Stomach (tissue), 9 donors: ENCODE measurements around the gene LTF. TPM values are rescaled to one million over a fixed set of nuclear protein-coding genes. Genes with fewer than 3 reads are reported as not detected.

Source experiments
- DNase-seq, 2 donors: peaks; one replicate each; pipeline versions ENCODE4 v3.0.0 to v3.0.0-alpha.2; 2013 to 2019
- H3K27ac ChIP-seq, 5 donors: fragments of 200-600 bp in 4 of 5; sonication (generic) in 4 of 5; one replicate each; pipeline ENCODE4 v1.5.1; 2013 to 2019; ENCODE audit warnings: mild to moderate bottlenecking in 1 of 5, moderate library complexity in 1 of 5
- H3K27me3 ChIP-seq, 3 donors: fragments of 200-600 bp; sonication (generic); one replicate each; pipeline ENCODE4 v1.5.1; 2017 to 2019; ENCODE audit warnings: mixed run types in 1 of 3
- H3K36me3 ChIP-seq, 4 donors: fragments of 200-600 bp; sonication (generic); 1 replicate in 3 of 4; 2 replicates in 1 of 4; pipeline ENCODE4 v1.5.1; 2016 to 2019
- H3K4me1 ChIP-seq, 4 donors: fragments of 200-600 bp; sonication (generic); one replicate each; pipeline ENCODE4 v1.5.1; 2016 to 2019
- H3K4me3 ChIP-seq, 4 donors: fragments of 200-600 bp; sonication (generic) in 3 of 4; one replicate each; pipeline ENCODE4 v1.5.1; 2016 to 2019; ENCODE audit warnings: mild to moderate bottlenecking in 1 of 4
- H3K9me3 ChIP-seq, 4 donors: fragments of 200-600 bp; sonication (generic); one replicate each; pipeline ENCODE4 v1.5.1; 2016 to 2019
- EP300 ChIP-seq: sonication (generic); formaldehyde crosslinking; IDR thresholded peaks from one replicate; pipeline ENCODE4 v1.6.1; 2017; ENCODE audit warnings: antibody characterized with exemption
- POLR2A ChIP-seq, 4 donors: fragments of 450-650 bp; IDR thresholded peaks; one replicate each; pipeline ENCODE4 v1.6.1; 2016; ENCODE audit warnings: antibody characterized with exemption in 4 of 4, control low read depth in 2 of 4, mild to moderate bottlenecking in 1 of 4, moderate library complexity in 1 of 4
- POLR2AphosphoS5 ChIP-seq, 3 donors: sonication (generic); formaldehyde crosslinking; IDR thresholded peaks; one replicate each; pipeline ENCODE4 v1.6.1; 2016; ENCODE audit warnings: antibody characterized with exemption in 3 of 3
- WGBS, 5 donors: extraction: QIAGEN DNeasy Blood & Tissue Kit in 3 of 5; methylation state at CpG; one replicate each; pipeline versions ENCODE4 v1.1.5 to v1.1.7; 2013 to 2018; 5-methylcytosine and 5-hydroxymethylcytosine counted together
- intact Hi-C: fragments of 100-400 bp; cut with DNase I; formaldehyde crosslinking; loops from one replicate; pipeline ENCODE4 v1.15.1; 2023; ENCODE audit warnings: low total_unique reads
- polyA plus RNA-seq, 3 donors: library from polyadenylated mRNA; stranded (reverse); fragments of 200-250 nt; gene quantifications; one replicate each; pipeline ENCODE4 v1.2.3, GENCODE V29; 2013
- total RNA-seq, 5 donors: library from RNA; depleted of rRNA; stranded (reverse); fragments of >200 nt; gene quantifications; one replicate each; pipeline versions ENCODE4 v1.1.0 to v1.2.3, GENCODE V29; 2014 to 2016
- TF ChIP-seq, protein P1 (sequence below), 7 experiments: fragments of 450-650 bp in 4 of 7; fragments of 200-600 bp in 3 of 7; sonication (generic) in 3 of 7; IDR thresholded peaks; one replicate each; pipeline ENCODE4 v1.5.1; 2016 to 2019; ENCODE audit warnings: antibody characterized with exemption in 7 of 7, control low read depth in 2 of 7, mild to moderate bottlenecking in 1 of 7
- donor health status: healthy with polysubstance abuse.
- donor health status: Bipolar disorder and iron deficiency.
- donor health status: healthy.

The LTF gene
- total and polyA plus RNA-seq, 8 donors: 0.58 to 1,112 (median 106) TPM

DNA sequence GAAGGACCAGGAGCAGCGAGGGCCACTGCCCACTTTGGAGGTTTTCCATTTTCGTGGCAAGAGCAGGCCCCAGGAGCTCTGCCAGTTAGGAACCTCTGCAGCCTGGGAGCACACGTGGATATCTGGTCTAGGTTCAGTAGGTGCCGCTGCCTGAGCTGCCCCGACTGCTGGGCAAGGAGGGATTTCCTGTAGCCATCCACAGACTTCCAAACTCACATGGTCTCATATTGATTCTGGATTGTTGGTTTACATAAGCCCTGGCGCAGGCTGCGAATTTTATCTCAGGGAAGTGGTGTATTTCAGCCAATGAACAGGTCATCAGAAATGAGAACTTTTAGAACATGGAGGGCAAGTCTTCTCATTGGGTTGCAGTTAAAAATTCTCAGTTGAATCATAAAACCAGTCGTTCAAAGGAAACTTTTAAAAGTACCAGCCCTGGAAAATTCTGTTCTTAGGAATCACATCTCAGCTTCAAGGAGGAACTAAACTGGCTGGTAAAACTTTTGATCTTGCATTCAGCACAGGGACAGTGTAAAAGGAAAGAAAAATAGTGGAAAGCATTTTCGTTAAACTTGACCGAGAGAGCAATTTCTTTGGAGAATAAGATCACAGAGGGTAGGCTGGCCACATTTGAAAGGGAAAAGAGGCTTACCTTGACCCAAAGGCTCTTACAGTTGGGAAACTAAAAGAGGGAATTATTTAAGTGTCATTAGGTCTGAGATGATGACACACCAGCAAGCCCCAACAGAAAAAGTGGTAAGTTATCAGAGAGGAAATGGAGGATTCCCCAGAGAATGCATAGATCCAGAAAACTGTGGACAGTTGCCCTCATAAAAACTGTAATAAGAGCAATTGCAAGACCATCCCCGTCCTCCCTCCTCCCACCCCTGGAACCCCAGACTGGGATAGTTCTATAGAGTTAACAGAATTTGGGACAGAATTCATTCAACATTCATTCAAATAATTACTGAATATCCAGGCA is 26.7 kb upstream of the LTF start:
- Histone ChIP-seq H3K4me3 (no peak overlapping the region), H3K36me3 (no peaks in the 10 kb centered on the region), H3K27ac (peak overlapping the region in 2 of 5 donors; percentile 10 to 16), H3K9me3 (no peaks in the 10 kb centered on the region), H3K27me3 (no peaks in the 10 kb centered on the region), H3K4me1 (peaks cover 13 to 22% (median 17%) of the 10 kb centered on the region in 4 donors)
- peak in 1 of 2 donors; percentile 71 for DNase-seq
- WGBS, 5 donors: 44 to 60% (median 53%) methylated on average over 11 of the region's 11 CpGs
- intact Hi-C loops: loop anchor here (5.0 kb wide), 1 partner anchor 146 kb away; no protein-coding TSS in a partner anchor
- TF ChIP-seq, protein P1, sequence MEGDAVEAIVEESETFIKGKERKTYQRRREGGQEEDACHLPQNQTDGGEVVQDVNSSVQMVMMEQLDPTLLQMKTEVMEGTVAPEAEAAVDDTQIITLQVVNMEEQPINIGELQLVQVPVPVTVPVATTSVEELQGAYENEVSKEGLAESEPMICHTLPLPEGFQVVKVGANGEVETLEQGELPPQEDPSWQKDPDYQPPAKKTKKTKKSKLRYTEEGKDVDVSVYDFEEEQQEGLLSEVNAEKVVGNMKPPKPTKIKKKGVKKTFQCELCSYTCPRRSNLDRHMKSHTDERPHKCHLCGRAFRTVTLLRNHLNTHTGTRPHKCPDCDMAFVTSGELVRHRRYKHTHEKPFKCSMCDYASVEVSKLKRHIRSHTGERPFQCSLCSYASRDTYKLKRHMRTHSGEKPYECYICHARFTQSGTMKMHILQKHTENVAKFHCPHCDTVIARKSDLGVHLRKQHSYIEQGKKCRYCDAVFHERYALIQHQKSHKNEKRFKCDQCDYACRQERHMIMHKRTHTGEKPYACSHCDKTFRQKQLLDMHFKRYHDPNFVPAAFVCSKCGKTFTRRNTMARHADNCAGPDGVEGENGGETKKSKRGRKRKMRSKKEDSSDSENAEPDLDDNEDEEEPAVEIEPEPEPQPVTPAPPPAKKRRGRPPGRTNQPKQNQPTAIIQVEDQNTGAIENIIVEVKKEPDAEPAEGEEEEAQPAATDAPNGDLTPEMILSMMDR (IDR thresholded peaks at IDR 0.05): peak in 1 of 7 experiments; percentile 9
- TF ChIP-seq EP300: no peak
- no peak for TF ChIP-seq POLR2A (IDR thresholded peaks at IDR 0.05)
- TF ChIP-seq POLR2AphosphoS5 (IDR thresholded peaks at IDR 0.05): peak in 1 of 3 donors; percentile 51

DNA sequence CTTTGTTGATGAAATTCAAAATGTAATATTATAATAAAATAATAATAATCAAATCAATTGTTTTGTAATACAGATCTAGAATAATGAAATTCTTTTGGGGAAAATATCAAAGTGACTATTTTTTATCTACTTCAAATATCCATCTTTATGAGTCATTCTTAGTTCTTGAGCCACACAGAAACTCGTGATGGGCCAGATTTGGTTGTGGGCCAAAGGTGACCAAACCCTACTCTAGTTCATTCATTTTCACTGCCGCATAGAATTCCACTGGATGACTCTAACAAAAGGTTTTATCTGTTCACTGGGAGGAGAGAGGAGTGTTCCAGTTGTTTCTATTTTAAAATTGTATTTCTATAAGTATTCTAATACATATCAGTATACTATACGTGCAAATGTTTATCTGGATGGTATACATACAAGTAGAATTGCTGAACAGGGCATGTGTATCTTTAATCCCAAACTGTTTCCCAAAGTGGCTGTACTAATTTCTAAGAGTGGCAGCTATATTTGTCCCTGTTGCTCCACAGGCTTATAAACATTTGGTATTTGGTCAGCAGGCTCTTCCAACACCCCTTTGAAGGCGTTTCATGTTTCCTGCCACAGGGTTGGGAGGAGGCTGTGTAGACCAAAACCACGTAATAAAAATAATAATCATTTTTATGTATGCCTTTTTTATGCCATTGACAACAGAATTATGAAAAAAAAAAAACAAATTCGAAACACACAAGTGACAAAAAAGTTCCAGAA is 25.8 kb upstream of the LTF start:
- no peak for TF ChIP-seq POLR2A (IDR thresholded peaks at IDR 0.05)
- TF ChIP-seq, protein P1 (IDR thresholded peaks at IDR 0.05): no peak
- TF ChIP-seq EP300: no peak
- no peak for TF ChIP-seq POLR2AphosphoS5 (IDR thresholded peaks at IDR 0.05)
- 57 to 72% (median 66%) methylated on average over 6 of the region's 6 CpGs for WGBS, 5 donors
- Histone ChIP-seq H3K4me3 (no peak overlapping the region), H3K4me1 (peaks cover 11 to 22% (median 16%) of the 10 kb centered on the region in 4 donors), H3K27me3 (no peaks in the 10 kb centered on the region), H3K36me3 (no peaks in the 10 kb centered on the region), H3K27ac (peak overlapping the region in 2 of 5 donors; percentile 10 to 16), H3K9me3 (no peaks in the 10 kb centered on the region)
- DNase-seq: no peak
- intact Hi-C loops: loop anchor here (5.0 kb wide), 1 partner anchor 147 kb away; no protein-coding TSS in a partner anchor

DNA sequence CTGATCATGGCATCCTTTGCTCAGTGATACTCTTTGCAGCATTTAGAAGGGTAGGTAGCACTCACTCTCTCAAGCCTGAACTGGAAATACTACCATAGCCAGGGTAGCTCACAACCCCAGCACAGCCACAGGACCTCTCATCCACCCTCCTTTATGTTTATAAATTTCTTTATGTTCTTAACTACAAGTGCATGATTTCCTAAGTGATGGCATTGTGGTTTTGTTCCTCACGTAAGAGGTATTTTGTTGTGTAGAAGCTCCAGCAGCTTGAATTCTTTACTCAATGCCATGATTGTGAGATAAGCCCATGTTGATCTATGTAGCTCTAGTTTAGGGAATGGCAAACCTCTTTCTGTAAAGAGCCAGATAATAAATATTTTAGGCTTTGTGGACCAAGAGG is 25.2 kb upstream of the LTF start:
- DNase-seq: no peak
- intact Hi-C loops: loop anchor here (5.0 kb wide), 3 partner anchors 67 to 147 kb away; no protein-coding TSS in a partner anchor

More for the DNA sequence above, 25.2 kb upstream of the LTF start:
- TF ChIP-seq EP300 (no peak), POLR2AphosphoS5 (IDR thresholded peaks at IDR 0.05) (no peak)
- TF ChIP-seq, protein P1 (IDR thresholded peaks at IDR 0.05): no peak
- 25 to 68% (median 44%) methylated on average over 1 of the region's 1 CpG for WGBS, 5 donors
- H3K27ac ChIP-seq: peak overlapping the region in 4 of 5 donors; percentile 9 to 57 (median 44)
- H3K9me3 ChIP-seq: no peaks in the 10 kb centered on the region
- peaks cover 11 to 24% (median 19%) of the 10 kb centered on the region in 4 donors for H3K4me1 ChIP-seq
- no peaks in the 10 kb centered on the region for H3K27me3 ChIP-seq
- no peaks in the 10 kb centered on the region for H3K36me3 ChIP-seq
- no peak overlapping the region for H3K4me3 ChIP-seq
